HepG2 (cell line): ENCODE measurements around the gene PPP1CA. TPM values are rescaled to one million over a fixed set of nuclear protein-coding genes. Genes with fewer than 3 reads are reported as not detected.
A peak's percentile ranks its signal among the peaks of the same experiment; 100 is the strongest.

Source experiments
- DZIP1 ChIP-seq: sonication (generic); formaldehyde crosslinking; IDR thresholded peaks from 2 replicates; pipeline ENCODE4 v1.5.0; 2020; ENCODE audit warnings: mild to moderate bottlenecking, missing genetic modification reagents
- IRF9 ChIP-seq: sonication (generic); formaldehyde crosslinking; IDR thresholded peaks from 2 replicates; pipeline ENCODE4 v1.8.0; 2022; ENCODE audit warnings: missing genetic modification reagents, mild to moderate bottlenecking, borderline replicate concordance
- KDM4B ChIP-seq: sonication (generic); formaldehyde crosslinking; IDR thresholded peaks from 2 replicates; pipeline ENCODE4 v1.4.0; 2020; ENCODE audit warnings: missing genetic modification reagents
- MEIS1 ChIP-seq: sonication (generic); formaldehyde crosslinking; IDR thresholded peaks from 2 replicates; pipeline ENCODE4 v1.9.0; 2021; ENCODE audit warnings: mild to moderate bottlenecking, missing genetic modification reagents, moderate library complexity, borderline replicate concordance
- SATB2 ChIP-seq: sonication (generic); formaldehyde crosslinking; IDR thresholded peaks from 2 replicates; pipeline ENCODE4 v1.5.0; 2020; ENCODE audit warnings: missing genetic modification reagents
- SPEN ChIP-seq: sonication (generic); formaldehyde crosslinking; IDR thresholded peaks from 2 replicates; pipeline ENCODE4 v1.5.1; 2020; ENCODE audit warnings: low read depth, mild to moderate bottlenecking, missing genetic modification reagents
- TEAD3 ChIP-seq: optimal IDR thresholded peaks from 2 replicates; pipeline ENCODE3; 2016; ENCODE audit warnings: borderline replicate concordance
- ZFY ChIP-seq: sonication (generic); formaldehyde crosslinking; IDR thresholded peaks from 2 replicates; pipeline ENCODE4 v1.4.0; 2020; ENCODE audit warnings: missing genetic modification reagents
- ZMYM3 ChIP-seq: sonication (generic); formaldehyde crosslinking; IDR thresholded peaks from 2 replicates; pipeline ENCODE4 v1.5.1; 2020; ENCODE audit warnings: mild to moderate bottlenecking, missing genetic modification reagents
- ZNF180 ChIP-seq: sonication (generic); formaldehyde crosslinking; IDR thresholded peaks from 2 replicates; pipeline ENCODE4 v1.4.0; 2020; ENCODE audit warnings: low read depth, missing genetic modification reagents, borderline replicate concordance
- ZNF280B ChIP-seq: sonication (generic); formaldehyde crosslinking; IDR thresholded peaks from 2 replicates; pipeline ENCODE4 v1.5.0; 2020; ENCODE audit warnings: missing genetic modification reagents, mild to moderate bottlenecking, borderline replicate concordance
- ZNF331 ChIP-seq: sonication (generic); formaldehyde crosslinking; IDR thresholded peaks from 2 replicates; pipeline ENCODE4 v1.4.0; 2020; ENCODE audit warnings: missing genetic modification reagents
- ZNF576 ChIP-seq: sonication (generic); formaldehyde crosslinking; IDR thresholded peaks from 2 replicates; pipeline ENCODE4 v1.4.0; 2020; ENCODE audit warnings: mild to moderate bottlenecking, missing genetic modification reagents
- ZNF772 ChIP-seq: sonication (generic); formaldehyde crosslinking; IDR thresholded peaks from 2 replicates; pipeline ENCODE4 v1.5.0; 2020; ENCODE audit warnings: mild to moderate bottlenecking, missing genetic modification reagents
- ZNF782 ChIP-seq: sonication (generic); formaldehyde crosslinking; IDR thresholded peaks from 2 replicates; pipeline ENCODE4 v1.4.0; 2020; ENCODE audit warnings: missing genetic modification reagents, mild to moderate bottlenecking, borderline replicate concordance
- ZSCAN21 ChIP-seq: sonication (generic); formaldehyde crosslinking; IDR thresholded peaks from 2 replicates; pipeline ENCODE4 v1.8.0; 2022; ENCODE audit warnings: mild to moderate bottlenecking, missing genetic modification reagents, moderate library complexity, borderline replicate concordance
- polyA plus RNA-seq, 8 experiments: library from polyadenylated mRNA; depleted of rRNA in 3 of 8; stranded (reverse) in 7 of 8; unstranded in 1 of 8; fragments of >200 nt; fragmentation: Illumina TruSeq in 4 of 8; extraction: Trizol in 4 of 8; gene quantifications; 2 replicates each; pipeline versions ENCODE4 v1.2.1 to v1.2.3, GENCODE V29; 2011 to 2016; ENCODE audit warnings: low read depth in 4 of 8, missing spikeins in 1 of 8, mixed read lengths in 1 of 8; ENCODE audit not compliant: insufficient read depth in 1 of 8
- total RNA-seq, 5 experiments: library from RNA; depleted of rRNA; stranded (reverse); fragments of >200 nt; fragmentation: Illumina TruSeq; extraction: Trizol; gene quantifications; 2 replicates each; pipeline ENCODE4 v1.2.3, GENCODE V29; 2016; ENCODE audit warnings: low read depth in 1 of 5
- TF ChIP-seq, protein P1 (sequence below): IDR thresholded peaks from 2 replicates; pipeline ENCODE4 v1.6.1; 2016; ENCODE audit warnings: missing biosample characterization, missing genetic modification reagents, low read depth
- TF ChIP-seq, protein P2 (sequence below): sonication (generic); formaldehyde crosslinking; IDR thresholded peaks from 2 replicates; pipeline ENCODE4 v1.5.1; 2020; ENCODE audit warnings: missing genetic modification reagents, mild to moderate bottlenecking, borderline replicate concordance

Gene PPP1CA
- total and polyA plus RNA-seq, 2 of the 13 experiments (the other 11 are each of a cell fraction or from before 2014, with no cell fraction given), result 149 to 170 TPM

DNA sequence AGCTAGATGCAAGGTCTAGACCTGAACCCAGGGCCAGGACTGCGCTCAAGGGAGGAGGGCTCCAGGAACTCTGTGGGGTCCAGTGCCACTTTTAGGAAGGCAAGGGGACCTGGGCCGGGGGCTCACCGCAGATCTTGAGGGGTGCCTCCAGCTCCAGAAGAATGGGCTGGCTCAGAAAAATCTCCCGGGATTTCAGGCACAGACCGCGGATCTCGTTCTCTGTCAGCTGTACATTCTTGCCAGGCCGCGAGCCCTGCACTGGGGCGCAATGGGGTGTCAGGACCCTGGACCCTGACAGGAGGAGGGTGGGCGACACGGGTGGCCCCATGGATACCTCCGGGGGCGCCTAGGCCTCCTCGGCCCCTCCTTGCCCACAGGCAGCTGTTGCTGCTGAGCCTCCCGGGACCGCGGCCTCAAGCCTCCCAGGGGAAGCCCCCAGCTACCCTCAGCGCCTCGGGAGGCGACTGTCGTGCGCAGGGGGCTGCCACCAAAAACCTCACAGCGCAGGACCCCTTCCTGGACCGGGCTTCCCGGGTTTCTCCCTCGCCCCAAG is 640 bp downstream of the PPP1CA start (continued):
- TF ChIP-seq IRF9 (CRISPR knock-in tag) (0 out of 2 replicates have a peak, but pooled peaks have one; percentile 24), SPEN (CRISPR knock-in tag) (no peak), DZIP1 (CRISPR knock-in tag) (no peak), ZNF280B (no peak; the same call in 1 of the 2 replicates), KDM4B (no peak), ZNF576 (CRISPR knock-in tag) (no peak), ZNF782 (0 out of 2 replicates have a peak, but pooled peaks have one; percentile 39), ZMYM3 (CRISPR knock-in tag) (no peak), ZNF772 (no peak), ZNF180 (CRISPR knock-in tag) (no peak), MEIS1 (CRISPR knock-in tag) (no peak), ZSCAN21 (CRISPR knock-in tag) (no peak), ZNF331 (CRISPR knock-in tag) (no peak), SATB2 (CRISPR knock-in tag) (no peak), ZFY (CRISPR knock-in tag) (no peak), TEAD3 (CRISPR knock-in tag) (no peak)
- TF ChIP-seq, protein P1, sequence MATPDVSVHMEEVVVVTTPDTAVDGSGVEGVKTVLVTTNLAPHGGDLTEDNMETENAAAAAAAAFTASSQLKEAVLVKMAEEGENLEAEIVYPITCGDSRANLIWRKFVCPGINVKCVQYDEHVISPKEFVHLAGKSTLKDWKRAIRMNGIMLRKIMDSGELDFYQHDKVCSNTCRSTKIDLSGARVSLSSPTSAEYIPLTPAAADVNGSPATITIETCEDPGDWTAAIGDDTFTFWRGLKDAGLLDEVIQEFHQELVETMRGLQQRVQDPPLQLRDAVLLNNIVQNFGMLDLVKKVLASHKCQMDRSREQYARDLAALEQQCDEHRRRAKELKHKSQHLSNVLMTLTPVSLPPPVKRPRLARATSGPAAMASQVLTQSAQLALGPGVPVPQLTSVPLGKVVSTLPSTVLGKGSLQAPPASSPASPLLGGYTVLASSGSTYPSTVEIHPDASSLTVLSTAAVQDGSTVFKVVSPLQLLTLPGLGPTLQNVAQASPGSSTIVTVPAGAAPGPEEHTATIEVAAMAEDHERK (CRISPR knock-in tag), result no peak
- TF ChIP-seq, protein P2, sequence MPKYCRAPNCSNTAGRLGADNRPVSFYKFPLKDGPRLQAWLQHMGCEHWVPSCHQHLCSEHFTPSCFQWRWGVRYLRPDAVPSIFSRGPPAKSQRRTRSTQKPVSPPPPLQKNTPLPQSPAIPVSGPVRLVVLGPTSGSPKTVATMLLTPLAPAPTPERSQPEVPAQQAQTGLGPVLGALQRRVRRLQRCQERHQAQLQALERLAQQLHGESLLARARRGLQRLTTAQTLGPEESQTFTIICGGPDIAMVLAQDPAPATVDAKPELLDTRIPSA (CRISPR knock-in tag), result no peak
